H9 (cell line): ENCODE data around the gene STARD9. TPM values are rescaled to one million over a fixed set of nuclear protein-coding genes. Genes with fewer than 3 reads are reported as not detected.

ENCODE experiments used
- DNase-seq: peaks from one replicate; pipeline ENCODE4 v3.0.0-alpha.2; 2017
- H2AFZ ChIP-seq: one replicate; pipeline ENCODE4 v1.6.1; 2013; ENCODE audit warnings: mild to moderate bottlenecking, low read length, control low read depth, moderate library complexity
- H2AK5ac ChIP-seq: 2 replicates; pipeline ENCODE4 v1.6.1; 2013; ENCODE audit warnings: low read length, control low read depth, mixed read lengths; ENCODE audit not compliant: insufficient read length
- H2BK120ac ChIP-seq: one replicate; pipeline ENCODE4 v1.6.1; 2013; ENCODE audit warnings: low read depth, mild to moderate bottlenecking, low read length, control low read depth, inconsistent platforms; ENCODE audit not compliant: poor library complexity, severe bottlenecking
- H2BK12ac ChIP-seq: 2 replicates; pipeline ENCODE4 v1.6.1; 2013; ENCODE audit warnings: low read length, control low read depth, mixed read lengths, low read depth; ENCODE audit not compliant: insufficient read length
- H2BK15ac ChIP-seq: 2 replicates; pipeline ENCODE4 v1.6.1; 2013; ENCODE audit warnings: low read depth, low read length, control low read depth
- H2BK20ac ChIP-seq: one replicate; pipeline ENCODE4 v1.6.1; 2013; ENCODE audit warnings: low read depth, mild to moderate bottlenecking, low read length, control low read depth, inconsistent platforms; ENCODE audit not compliant: poor library complexity, severe bottlenecking
- H2BK5ac ChIP-seq: 2 replicates; pipeline ENCODE4 v1.6.1; 2013; ENCODE audit warnings: low read length, control low read depth, mixed read lengths; ENCODE audit not compliant: insufficient read length
- H3K14ac ChIP-seq: 2 replicates; pipeline ENCODE4 v1.6.1; 2013; ENCODE audit warnings: low read length, control low read depth; ENCODE audit not compliant: insufficient read depth
- H3K18ac ChIP-seq: 2 replicates; pipeline ENCODE4 v1.6.1; 2013; ENCODE audit warnings: low read depth, mild to moderate bottlenecking, mixed read lengths, low read length, control low read depth; ENCODE audit not compliant: insufficient read length
- H3K23ac ChIP-seq: 2 replicates; pipeline ENCODE4 v1.6.1; 2013; ENCODE audit warnings: low read length, control low read depth, mixed read lengths, low read depth; ENCODE audit not compliant: insufficient read length
- H3K23me2 ChIP-seq: 2 replicates; pipeline ENCODE4 v1.6.1; 2013; ENCODE audit warnings: low read depth, mild to moderate bottlenecking, mixed read lengths, low read length, control low read depth; ENCODE audit not compliant: insufficient read length, poor library complexity, severe bottlenecking
- H3K27ac ChIP-seq: 2 replicates; pipeline ENCODE4 v1.5.1; 2013; ENCODE audit warnings: low read length, control low read depth, mixed read lengths, low read depth; ENCODE audit not compliant: insufficient read length
- H3K27me3 ChIP-seq: 2 replicates; pipeline ENCODE4 v1.6.1; 2013; ENCODE audit warnings: low read length, control low read depth, inconsistent platforms; ENCODE audit not compliant: insufficient read depth
- H3K4ac ChIP-seq: 2 replicates; pipeline ENCODE4 v1.6.1; 2013; ENCODE audit warnings: low read depth, mild to moderate bottlenecking, control low read depth, inconsistent platforms, low read length, moderate library complexity
- H3K4me1 ChIP-seq: 2 replicates; pipeline ENCODE4 v1.6.1; 2013; ENCODE audit warnings: low read length, control low read depth, inconsistent platforms; ENCODE audit not compliant: insufficient read depth
- H3K4me2 ChIP-seq: 2 replicates; pipeline ENCODE4 v1.6.1; 2013; ENCODE audit warnings: low read length, control low read depth, mixed read lengths; ENCODE audit not compliant: insufficient read length, insufficient read depth
- H3K56ac ChIP-seq: 2 replicates; pipeline ENCODE4 v1.6.1; 2013; ENCODE audit warnings: low read depth, mild to moderate bottlenecking, mixed read lengths, low read length, control low read depth; ENCODE audit not compliant: insufficient read length
- H3K79me1 ChIP-seq: 2 replicates; pipeline ENCODE4 v1.6.1; 2013; ENCODE audit warnings: low read depth, mild to moderate bottlenecking, moderate library complexity, low read length, control low read depth, inconsistent platforms; ENCODE audit not compliant: insufficient read depth, poor library complexity, severe bottlenecking
- H3K79me2 ChIP-seq: 2 replicates; pipeline ENCODE4 v1.6.1; 2013; ENCODE audit warnings: low read length, control low read depth, inconsistent platforms; ENCODE audit not compliant: insufficient read depth
- H3K9ac ChIP-seq: 2 replicates; pipeline ENCODE4 v1.6.1; 2013; ENCODE audit warnings: low read length, control low read depth, mixed read lengths; ENCODE audit not compliant: insufficient read length; ENCODE audit errors: extremely low read depth
- H3K9me3 ChIP-seq: one replicate; pipeline ENCODE4 v1.6.1; 2013; ENCODE audit warnings: low read depth, low read length, inconsistent platforms; ENCODE audit not compliant: control insufficient read depth
- H3T11ph ChIP-seq: one replicate; pipeline ENCODE4 v1.6.1; 2013; ENCODE audit warnings: mild to moderate bottlenecking, low read length, control low read depth, inconsistent platforms
- H4K20me1 ChIP-seq: one replicate; pipeline ENCODE4 v1.6.1; 2013; ENCODE audit not compliant: control insufficient read depth, insufficient read length, insufficient read depth
- H4K5ac ChIP-seq: 2 replicates; pipeline ENCODE4 v1.6.1; 2013; ENCODE audit warnings: low read depth, mild to moderate bottlenecking, mixed read lengths, low read length, control low read depth; ENCODE audit not compliant: insufficient read length
- H4K8ac ChIP-seq: replicated peaks from 2 replicates; pipeline ENCODE4 v1.6.1; 2013; ENCODE audit warnings: low read length, control low read depth, mixed read lengths, low read depth; ENCODE audit not compliant: insufficient read length
- H4K91ac ChIP-seq: 2 replicates; pipeline ENCODE4 v1.6.1; 2013; ENCODE audit warnings: low read depth, mild to moderate bottlenecking, moderate library complexity, mixed read lengths, low read length, control low read depth; ENCODE audit not compliant: insufficient read length
- H3K27ac Mint-ChIP-seq, 3 experiments: 2 replicates in 2 of 3; 3 replicates in 1 of 3; pipeline ENCODE4 v1.8.0; 2020 to 2021; ENCODE audit warnings: mixed read lengths in 3 of 3, mild to moderate bottlenecking in 1 of 3, moderate library complexity in 1 of 3
- H3K27me3 Mint-ChIP-seq: 2 replicates; pipeline ENCODE4 v1.8.0; 2021; ENCODE audit warnings: low read depth, mild to moderate bottlenecking, moderate library complexity, mixed read lengths
- H3K36me3 Mint-ChIP-seq, 3 experiments: 2 replicates in 2 of 3; 3 replicates in 1 of 3; pipeline ENCODE4 v1.8.0; 2020 to 2021; ENCODE audit warnings: low read depth in 3 of 3, mixed read lengths in 3 of 3; ENCODE audit not compliant: insufficient read depth in 1 of 3
- H3K4me1 Mint-ChIP-seq, 2 experiments: 2 replicates each; pipeline ENCODE4 v1.8.0; 2020; ENCODE audit warnings: mixed read lengths in 2 of 2
- H3K4me3 Mint-ChIP-seq, 2 experiments: 2 replicates in 1 of 2; 3 replicates in 1 of 2; pipeline ENCODE4 v1.8.0; 2020 to 2021; ENCODE audit warnings: mild to moderate bottlenecking in 2 of 2, mixed read lengths in 2 of 2, moderate library complexity in 1 of 2
- H3K9me3 Mint-ChIP-seq, 2 experiments: 2 replicates in 1 of 2; 3 replicates in 1 of 2; pipeline ENCODE4 v1.8.0; 2020; ENCODE audit warnings: mild to moderate bottlenecking in 2 of 2, mixed read lengths in 2 of 2, moderate library complexity in 1 of 2
- CTCF ChIP-seq: fragments of 200-600 bp; sonication (generic); conservative IDR thresholded peaks from 3 replicates; pipeline ENCODE4 v1.8.0; 2021; ENCODE audit warnings: antibody characterized with exemption, mild to moderate bottlenecking
- WGBS: extraction: QIAGEN DNeasy Blood & Tissue Kit; methylation state at CpG from one replicate; pipeline ENCODE4 v1.1.7; 2013; ENCODE audit warnings: missing lambda C conversion rate, low lambda C conversion rate, mixed read lengths; ENCODE audit not compliant: insufficient read length; ENCODE audit errors: extremely low coverage; 5-methylcytosine and 5-hydroxymethylcytosine counted together
- total RNA-seq: library from RNA; stranded (reverse); gene quantifications from 2 replicates; pipeline ENCODE4 v1.2.1, GENCODE V29; 2021

The STARD9 gene
- total RNA-seq, 1 experiment from 2014 or later, result 6.9 TPM

DNA sequence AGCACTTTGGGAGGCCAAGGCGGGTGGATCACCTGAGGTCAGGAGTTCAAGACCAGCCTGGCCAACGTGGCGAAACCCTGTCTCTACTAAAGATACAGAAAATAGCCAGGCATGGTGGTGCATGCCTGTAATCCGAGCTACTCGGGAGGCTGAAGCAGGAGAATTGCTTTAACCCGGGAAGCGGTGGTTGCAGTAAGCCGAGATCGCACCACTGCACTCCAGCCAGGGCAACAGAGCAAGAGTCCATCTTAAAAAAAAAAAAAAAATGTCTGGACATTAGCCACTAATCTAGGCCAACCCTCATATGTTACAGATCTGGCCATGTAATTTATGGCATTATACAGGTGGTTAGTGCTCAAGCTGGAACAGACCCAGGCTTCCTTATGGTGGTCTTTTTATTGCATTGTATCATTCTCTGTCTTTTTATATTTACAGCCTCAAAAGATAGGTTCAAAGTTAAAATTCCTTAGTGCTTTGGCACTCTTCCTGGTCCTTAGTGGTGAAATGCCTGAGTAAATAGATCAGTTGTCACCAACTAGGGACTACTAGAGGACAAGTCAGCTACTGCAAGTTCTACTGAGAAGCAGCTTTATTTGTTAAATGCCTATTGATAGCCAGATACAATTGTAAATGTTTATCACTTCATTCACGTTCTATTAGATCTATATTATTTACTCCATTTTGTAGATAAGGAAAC, 16.0 kb downstream of the STARD9 start:
- no CpG with 5 or more reads among the region's 10 CpGs for WGBS
- no peak overlapping the region for H3K23ac ChIP-seq
- no peak overlapping the region for H4K5ac ChIP-seq
- Mint-ChIP-seq H3K9me3 (no peaks in the 10 kb centered on the region), H3K4me1 (peaks cover 12 to 15% of the 10 kb centered on the region in 2 experiments), H3K36me3 (peaks cover 0 to 7% (median 0%) of the 10 kb centered on the region in 3 experiments; a peak in 3 of 7 replicates), H3K27me3 (no peaks in the 10 kb centered on the region), H3K4me3 (no peak overlapping the region), H3K27ac (no peak overlapping the region)
- H2AFZ ChIP-seq, result no peak overlapping the region
- no peak overlapping the region for H2AK5ac ChIP-seq
- H3T11ph ChIP-seq, result no peak overlapping the region
- no peaks in the 10 kb centered on the region for H3K79me1 ChIP-seq
- H2BK120ac ChIP-seq, result no peak overlapping the region
- H2BK15ac ChIP-seq, result no peak overlapping the region
- H3K9ac ChIP-seq, result no peak overlapping the region
- H2BK12ac ChIP-seq, result no peak overlapping the region
- H4K8ac ChIP-seq, result no peak overlapping the region
- H4K20me1 ChIP-seq, result no peaks in the 10 kb centered on the region
- H3K9me3 ChIP-seq, result no peaks in the 10 kb centered on the region
- no peak overlapping the region for H3K27ac ChIP-seq
- no peaks in the 10 kb centered on the region for H3K4me1 ChIP-seq
- no peak overlapping the region for H3K4ac ChIP-seq
- no peaks in the 10 kb centered on the region for H3K23me2 ChIP-seq
- H3K18ac ChIP-seq, result no peak overlapping the region
- H3K27me3 ChIP-seq, result no peaks in the 10 kb centered on the region
- no peaks in the 10 kb centered on the region for H3K79me2 ChIP-seq
- TF ChIP-seq CTCF, result peak; percentile 61
- no peak overlapping the region for H3K56ac ChIP-seq
- DNase-seq, result no peak
- no peak overlapping the region for H3K14ac ChIP-seq
- H4K91ac ChIP-seq, result no peak overlapping the region
- no peak overlapping the region for H2BK5ac ChIP-seq
- H3K4me2 ChIP-seq, result no peak overlapping the region
- H2BK20ac ChIP-seq, result no peak overlapping the region
